NCI-H510A treated with DMSO at 0.1 percent for 48 hours (cell line): ENCODE measurements around the gene ALDH3B1.

Experiments
- DNase-seq: peaks from one replicate; lab custom pipeline; 2025; lab: John Stamatoyannopoulos, UW

The ALDH3B1 gene

GRCh38 chr11:68013611-68014156 lies 3.6 kb downstream of the ALDH3B1 start:
- peak; percentile 55 for DNase-seq

- DNase-seq = peak; percentile 28
Observed at GRCh38 chr11:68014157-68014946, 4.2 kb downstream of the ALDH3B1 start.

GRCh38 chr11:68014947-68015447 lies 4.9 kb downstream of the ALDH3B1 start:
- no peak for DNase-seq

GRCh38 chr11:68015467-68015866 lies 5.3 kb downstream of the ALDH3B1 start:
- DNase-seq = no peak

- no peak for DNase-seq
Observed at GRCh38 chr11:68016161-68016903, 6.2 kb downstream of the ALDH3B1 start.

GRCh38 chr11:68016904-68017817 lies 7.0 kb downstream of the ALDH3B1 start:
- no peak for DNase-seq

GRCh38 chr11:68017980-68018729 lies 8.0 kb downstream of the ALDH3B1 start:
- DNase-seq = no peak

GRCh38 chr11:68018730-68019190 lies 8.6 kb downstream of the ALDH3B1 start:
- no peak for DNase-seq

GRCh38 chr11:68019486-68019885 lies 9.4 kb downstream of the ALDH3B1 start:
- DNase-seq = no peak

GRCh38 chr11:68020575-68020974 lies 10.4 kb downstream of the ALDH3B1 start:
- DNase-seq = no peak

- DNase-seq = peak; percentile 33
Observed at GRCh38 chr11:68021167-68021787, 11.2 kb downstream of the ALDH3B1 start.

GRCh38 chr11:68022531-68022930 lies 12.4 kb downstream of the ALDH3B1 start:
- no peak for DNase-seq

GRCh38 chr11:68024508-68024907 lies 14.4 kb downstream of the ALDH3B1 start:
- no peak for DNase-seq

- DNase-seq = peak; percentile 36
Observed at GRCh38 chr11:68025047-68025446, 14.9 kb downstream of the ALDH3B1 start.

- peak; percentile 57 for DNase-seq
Observed at GRCh38 chr11:68026391-68027105, 16.4 kb downstream of the ALDH3B1 start.

- DNase-seq = no peak
Observed at GRCh38 chr11:68027667-68028066, 17.5 kb downstream of the ALDH3B1 start.

GRCh38 chr11:68028802-68029545 lies 18.8 kb downstream of the ALDH3B1 start:
- no peak for DNase-seq

- peak; percentile 99 for DNase-seq
Observed at GRCh38 chr11:68030318-68031143, 20.4 kb downstream of the ALDH3B1 start, which contains the start of gene NDUFS8. TSS of gene NDUFS8 (plus strand) at chr11:68030681. CDS start at chr11:68032152, 1,471 bp downstream.
